ENCODE results near the gene ERCC8. TPM values are rescaled to one million over a fixed set of nuclear protein-coding genes. Genes with fewer than 3 reads are reported as not detected.

ERCC8 gene
- total RNA-seq, 1 experiment from 2014 or later = 13.0 TPM

- Histone ChIP-seq H3K4me1 (replicated peaks; ENCODE audit: insufficient read depth) (peaks cover 26% of the 10 kb centered on the region), H3K4me3 (peak overlapping the region; percentile 98), H3K9me2 (ENCODE audit: insufficient read depth) (no peaks in the 10 kb centered on the region), H3K27me3 (ENCODE audit: insufficient read depth, low read depth) (no peaks in the 10 kb centered on the region), H3K9me3 (ENCODE audit: insufficient read depth, low read depth) (no peaks in the 10 kb centered on the region), H3F3A (ENCODE audit: insufficient read depth, low read depth) (peaks cover 7% of the 10 kb centered on the region; the same call in 1 of the 2 replicates), H4K20me1 (ENCODE audit: insufficient read depth) (peaks cover 13% of the 10 kb centered on the region; the same call in 1 of the 2 replicates), H2AFZ (no peak overlapping the region), H3K79me2 (ENCODE audit: low read depth) (peaks cover 76% of the 10 kb centered on the region), H3K27ac (no peak overlapping the region), H3K36me3 (ENCODE audit: low read depth) (no peaks in the 10 kb centered on the region), H3K4me2 (peak overlapping the region; percentile 89)
- no TSS peak for BruUV-seq (replicated peaks)
- ChIA-PET CTCF (no interaction called here), POLR2A (ENCODE audit: unreplicated experiment) (interaction anchor here (1.1 kb wide), 1 partner anchor 388 kb away, joined by 9 read pairs; the partner anchor contains the start of gene ZSWIM6)
- intact Hi-C loops (cut with micrococcal nuclease; ENCODE audit: unreplicated experiment) = no loop called here
- DNase-seq = peak in 1 of 2 experiments; percentile 58
- TF ChIP-seq EZH2 (IDR thresholded peaks at IDR 0.05; ENCODE audit: low read depth) (no peak), CTCF (conservative IDR thresholded peaks at IDR 0.05) (no peak)
These were observed 1.2 kb downstream of the ERCC8 start for GRCh38 chr5:60943624-60944023.

- peaks cover 2% of the 10 kb centered on the region; the same call in 1 of the 2 replicates for H3K9me3 ChIP-seq (ENCODE audit: insufficient read depth, low read depth)
- CTCF ChIA-PET = no interaction called here
- peaks cover 21% of the 10 kb centered on the region for H3K36me3 ChIP-seq (ENCODE audit: low read depth)
- H3K4me2 ChIP-seq = no peak overlapping the region
- no peaks in the 10 kb centered on the region for H3K79me2 ChIP-seq (ENCODE audit: low read depth)
- H4K20me1 ChIP-seq (ENCODE audit: insufficient read depth) = no peaks in the 10 kb centered on the region
- no peak overlapping the region for H3K27ac ChIP-seq
- H3F3A ChIP-seq (ENCODE audit: insufficient read depth, low read depth) = no peaks in the 10 kb centered on the region
- no peaks in the 10 kb centered on the region for H3K9me2 ChIP-seq (ENCODE audit: insufficient read depth)
- POLR2A ChIA-PET (ENCODE audit: unreplicated experiment) = no interaction called here
- H3K27me3 ChIP-seq (ENCODE audit: insufficient read depth, low read depth) = no peaks in the 10 kb centered on the region
- no peak for DNase-seq
- peak; percentile 65 for TF ChIP-seq CTCF (conservative IDR thresholded peaks at IDR 0.05)
- no peak for TF ChIP-seq EZH2 (IDR thresholded peaks at IDR 0.05; ENCODE audit: low read depth)
- intact Hi-C loops (cut with micrococcal nuclease; ENCODE audit: unreplicated experiment) = loop anchor here (5.0 to 10.0 kb wide), 2 partner anchors 254 to 1117 kb away; no protein-coding TSS in a partner anchor
- no TSS peak for BruUV-seq (replicated peaks)
- H3K4me1 ChIP-seq (replicated peaks; ENCODE audit: insufficient read depth) = no peaks in the 10 kb centered on the region
- no peak overlapping the region for H3K4me3 ChIP-seq
- no peak overlapping the region for H2AFZ ChIP-seq
These were observed 15.8 kb downstream of the ERCC8 start for GRCh38 chr5:60929024-60929423.

- no peaks in the 10 kb centered on the region for H3F3A ChIP-seq (ENCODE audit: insufficient read depth, low read depth)
- ChIA-PET CTCF (no interaction called here), POLR2A (ENCODE audit: unreplicated experiment) (no interaction called here)
- no peak overlapping the region for H3K4me3 ChIP-seq
- H3K4me1 ChIP-seq (replicated peaks; ENCODE audit: insufficient read depth) = no peaks in the 10 kb centered on the region
- no peaks in the 10 kb centered on the region for H3K9me2 ChIP-seq (ENCODE audit: insufficient read depth)
- no peak overlapping the region for H2AFZ ChIP-seq
- H3K9me3 ChIP-seq (ENCODE audit: insufficient read depth, low read depth) = no peaks in the 10 kb centered on the region
- TF ChIP-seq EZH2 (IDR thresholded peaks at IDR 0.05; ENCODE audit: low read depth) (no peak), CTCF (conservative IDR thresholded peaks at IDR 0.05) (no peak)
- no peak overlapping the region for H3K27ac ChIP-seq
- no peaks in the 10 kb centered on the region for H3K79me2 ChIP-seq (ENCODE audit: low read depth)
- BruUV-seq (replicated peaks) = no TSS peak
- H3K27me3 ChIP-seq (ENCODE audit: insufficient read depth, low read depth) = no peaks in the 10 kb centered on the region
- no peaks in the 10 kb centered on the region for H4K20me1 ChIP-seq (ENCODE audit: insufficient read depth)
- no peak for DNase-seq
- intact Hi-C loops (cut with micrococcal nuclease; ENCODE audit: unreplicated experiment) = loop anchor here (5.0 to 10.0 kb wide), 2 partner anchors 253 to 1115 kb away; no protein-coding TSS in a partner anchor
- H3K36me3 ChIP-seq (ENCODE audit: low read depth) = peaks cover 21% of the 10 kb centered on the region
- no peak overlapping the region for H3K4me2 ChIP-seq
These were observed 17.4 kb downstream of the ERCC8 start for GRCh38 chr5:60927450-60927849.
